Measurements from ENCODE around the gene STYXL1.
"Not testable (repeated sequence)": the region's sequence is repeated elsewhere in the genome, so short reads cannot be mapped to it uniquely, and the experiment has no call there.

Gene STYXL1, protein sequence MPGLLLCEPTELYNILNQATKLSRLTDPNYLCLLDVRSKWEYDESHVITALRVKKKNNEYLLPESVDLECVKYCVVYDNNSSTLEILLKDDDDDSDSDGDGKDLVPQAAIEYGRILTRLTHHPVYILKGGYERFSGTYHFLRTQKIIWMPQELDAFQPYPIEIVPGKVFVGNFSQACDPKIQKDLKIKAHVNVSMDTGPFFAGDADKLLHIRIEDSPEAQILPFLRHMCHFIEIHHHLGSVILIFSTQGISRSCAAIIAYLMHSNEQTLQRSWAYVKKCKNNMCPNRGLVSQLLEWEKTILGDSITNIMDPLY

DNA sequence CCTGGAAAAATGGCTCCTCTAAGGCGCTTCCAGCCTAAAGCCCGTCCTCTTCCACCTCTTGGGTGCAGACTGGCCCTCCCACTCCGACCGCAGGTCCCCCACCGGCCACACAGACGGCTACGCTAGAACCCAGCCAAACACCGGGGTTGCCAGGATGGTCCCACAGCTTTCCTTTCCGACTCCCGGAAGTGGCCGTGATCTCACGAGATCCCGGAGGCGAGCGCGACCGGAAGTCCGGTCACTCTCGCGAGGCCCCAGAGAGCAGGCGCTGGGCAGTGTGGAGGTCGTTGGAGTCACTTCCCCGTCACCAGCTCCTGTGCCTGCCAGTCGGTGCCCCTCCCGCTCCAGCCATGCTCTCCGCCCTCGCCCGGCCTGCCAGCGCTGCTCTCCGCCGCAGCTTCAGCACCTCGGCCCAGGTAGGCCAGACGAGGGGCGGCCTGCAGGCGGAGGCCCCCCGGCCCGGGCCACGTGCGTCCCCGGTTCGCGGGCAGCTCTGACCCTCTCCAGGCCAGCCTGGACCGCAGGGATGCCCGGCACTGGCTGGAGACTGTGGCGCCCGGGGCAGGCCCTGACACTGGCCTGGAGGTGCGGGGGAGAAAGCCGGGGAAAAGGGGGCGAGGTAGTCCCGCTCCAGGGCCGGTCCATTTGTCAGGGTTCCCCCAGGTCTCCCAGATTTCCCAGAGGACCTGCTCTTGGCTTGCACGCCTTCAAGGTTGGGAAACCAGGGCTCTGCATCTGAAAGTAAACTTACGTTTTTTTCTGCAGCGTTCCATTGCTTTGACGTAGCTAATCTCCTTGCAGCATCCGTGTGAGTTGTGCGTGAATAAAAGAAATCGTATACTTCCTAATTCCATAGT is at the start of gene STYXL1, which contains the start of gene MDH2:
TSS of gene STYXL1 (minus strand) at position 190 of the 857 bp plus-strand sequence. CDS start 17,477 bp downstream, outside the sequence.
TSS of gene MDH2 (plus strand) at position 296 of the 857 bp plus-strand sequence. CDS start at position 351, 55 bp downstream.
- DNase-seq (ENCODE audit: low read depth in 2 of 2), result peak; percentile 79 to 85

DNA sequence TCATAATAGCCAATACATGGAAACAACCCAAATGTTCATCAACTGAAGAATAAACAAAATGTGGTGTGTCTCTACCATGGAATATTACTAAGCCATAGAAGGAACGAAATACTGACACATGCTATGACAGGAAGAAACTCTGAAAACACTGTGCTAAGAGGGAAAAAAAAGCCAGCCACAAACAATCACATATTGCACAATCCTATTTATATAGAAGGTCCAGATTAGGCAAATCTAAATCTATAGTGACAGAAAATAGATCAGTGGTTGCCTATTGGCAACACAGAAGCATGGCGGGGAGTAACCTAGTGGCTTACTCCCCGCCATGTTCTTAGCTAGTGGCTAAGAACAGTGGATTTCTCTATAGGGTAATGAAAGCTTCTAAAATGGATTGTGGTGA is 48.1 kb upstream of the STYXL1 start:
- DNase-seq (ENCODE audit: low read depth in 2 of 2), result no peak

DNA sequence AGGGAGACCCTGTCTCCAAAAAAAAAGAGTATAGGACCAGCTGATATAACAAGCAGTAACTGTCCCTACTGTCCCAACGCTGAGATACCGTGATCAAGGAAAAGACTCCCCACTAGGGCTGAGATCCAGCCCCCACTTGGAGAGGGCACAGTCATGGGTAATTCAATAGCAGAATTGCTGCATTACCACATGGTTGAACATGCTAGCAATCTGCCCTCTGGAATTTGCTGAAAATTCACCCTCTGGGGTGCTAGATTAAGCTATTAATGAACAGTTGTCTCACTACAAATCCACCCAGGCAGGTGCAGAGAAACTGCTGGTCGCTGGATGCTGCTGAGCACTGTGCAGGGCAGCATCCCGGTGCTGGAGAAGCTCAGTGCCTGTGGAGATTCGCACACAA is 46.5 kb upstream of the STYXL1 start:
- DNase-seq (ENCODE audit: low read depth in 2 of 2), result not testable (repeated sequence)

DNA sequence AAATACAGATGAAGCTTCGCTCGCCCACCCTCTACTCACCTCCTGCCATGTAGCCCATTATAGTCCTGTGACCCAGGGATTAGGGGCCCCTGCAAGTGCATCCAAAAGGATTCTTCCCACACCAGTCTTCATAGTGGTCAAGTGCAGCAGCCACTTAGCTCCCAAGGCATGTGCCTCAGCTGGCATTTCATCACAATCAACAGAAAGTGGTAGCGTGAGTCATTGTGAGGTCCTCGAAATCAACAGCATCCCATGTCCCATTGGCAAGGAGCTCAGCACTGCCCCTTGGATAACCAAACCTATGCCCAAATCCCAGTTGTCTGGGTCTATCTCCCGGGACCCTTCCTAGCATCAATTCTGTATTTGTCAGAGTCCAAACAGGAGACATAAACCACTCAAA is 45.7 kb upstream of the STYXL1 start:
- DNase-seq (ENCODE audit: low read depth in 2 of 2), result not testable (repeated sequence)

DNA sequence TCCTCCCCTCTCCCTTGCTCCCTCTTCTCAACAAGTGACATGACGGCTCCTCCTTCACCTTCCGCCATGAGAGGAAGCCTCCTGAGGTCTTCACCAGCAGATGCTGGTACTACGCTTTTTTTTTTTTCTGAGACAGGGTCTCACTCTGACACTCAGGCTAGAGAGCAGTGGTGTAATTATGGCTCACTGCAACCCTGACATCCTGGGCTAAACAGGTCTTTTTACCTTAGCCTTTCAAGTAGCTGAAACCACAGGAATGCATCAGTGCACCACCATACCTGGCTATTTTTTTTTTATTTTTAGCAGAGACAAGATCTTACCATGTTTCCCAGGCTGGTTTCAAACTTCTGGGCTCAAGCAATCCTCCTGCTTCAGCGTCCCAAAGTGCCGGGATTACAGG is 43.7 kb upstream of the STYXL1 start:
- DNase-seq (ENCODE audit: low read depth in 2 of 2), result no peak

DNA sequence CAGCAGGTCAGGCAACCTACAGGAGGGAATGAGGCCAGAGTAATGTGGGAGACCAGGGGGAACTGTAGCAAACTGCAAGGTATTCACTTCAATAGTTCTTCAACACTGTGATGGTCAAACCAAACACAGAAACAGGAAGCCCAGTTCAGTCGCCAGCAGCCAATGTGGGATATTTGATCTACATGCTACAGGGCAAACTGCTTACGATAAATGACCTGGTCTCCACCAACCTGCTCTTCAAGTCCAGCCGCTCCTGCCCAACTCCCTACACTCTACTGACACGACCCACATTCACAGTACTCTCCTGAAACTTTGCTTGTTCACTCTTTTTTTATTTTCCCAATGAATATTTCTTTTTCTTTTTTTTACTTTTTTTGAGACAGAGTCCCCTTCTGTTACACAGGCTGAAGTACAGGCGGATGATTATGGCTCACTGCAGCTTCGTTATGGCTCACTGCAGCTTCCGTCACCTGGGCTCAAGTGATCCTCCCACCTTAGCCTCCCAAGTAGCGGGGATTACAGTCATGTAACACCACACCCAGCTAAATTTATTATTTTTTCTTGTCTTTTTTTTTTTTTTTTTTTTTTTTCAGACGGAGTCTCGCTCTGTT is 42.2 kb upstream of the STYXL1 start:
- no peak for DNase-seq (ENCODE audit: low read depth in 2 of 2)

DNA sequence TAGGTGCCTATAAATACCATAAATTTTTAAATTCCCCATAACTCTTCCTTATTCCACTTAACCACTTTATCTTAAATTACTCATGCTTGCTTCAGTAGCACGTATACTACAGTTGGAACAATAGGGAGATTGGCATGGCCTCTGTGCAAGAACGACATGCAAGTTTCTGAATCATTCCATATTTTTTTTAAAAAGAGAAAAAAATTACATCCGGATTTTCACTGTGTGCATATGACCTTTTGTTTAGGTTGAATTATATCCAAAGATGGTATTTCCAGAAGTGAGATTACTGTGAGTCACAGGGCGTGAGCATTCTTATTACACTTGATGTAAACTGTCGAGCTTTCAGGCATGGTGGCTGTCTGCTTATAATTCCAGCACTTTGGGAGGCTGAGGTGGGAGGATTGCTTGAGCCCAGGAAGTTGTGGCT is 39.6 kb upstream of the STYXL1 start:
- DNase-seq (ENCODE audit: low read depth in 2 of 2), result not testable (repeated sequence)

DNA sequence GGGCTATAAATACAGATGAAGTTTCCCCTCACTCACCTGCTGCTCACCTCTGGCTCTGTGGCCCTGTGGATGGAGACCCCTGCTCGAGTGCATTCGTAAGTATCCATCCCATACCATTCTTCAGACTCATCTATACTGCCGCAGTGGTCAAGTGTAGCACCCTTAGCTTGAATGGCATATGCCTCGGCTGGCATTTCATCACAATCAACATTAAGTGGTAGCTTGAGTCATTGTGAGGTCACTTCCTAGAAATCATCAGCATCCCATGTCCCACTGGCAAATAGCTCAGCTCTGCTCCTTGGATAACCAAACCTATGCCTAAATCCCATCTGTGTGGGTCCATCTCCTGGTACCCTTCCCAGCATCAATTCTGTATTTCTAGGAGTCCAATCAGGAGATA is 38.3 kb upstream of the STYXL1 start:
- no peak for DNase-seq (ENCODE audit: low read depth in 2 of 2)

DNA sequence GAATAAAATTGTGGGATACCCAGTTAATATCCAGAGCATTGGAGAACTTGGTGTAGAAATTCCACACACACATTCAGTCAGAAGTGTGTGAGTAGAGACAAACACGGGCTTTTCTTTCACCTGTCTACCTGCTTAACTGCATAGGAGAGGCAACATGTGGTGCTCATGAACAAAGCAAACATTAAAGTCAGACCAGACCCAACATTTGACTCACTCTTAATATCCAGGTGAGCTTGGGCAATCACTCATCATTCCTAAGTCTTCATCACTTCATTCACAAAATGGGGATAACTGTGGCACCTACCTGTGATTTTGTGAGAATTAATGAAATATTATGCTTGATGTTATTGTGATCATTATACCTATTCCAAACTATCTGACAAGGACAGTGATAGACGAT is 36.3 kb upstream of the STYXL1 start:
- not testable (repeated sequence) for DNase-seq (ENCODE audit: low read depth in 2 of 2)

DNA sequence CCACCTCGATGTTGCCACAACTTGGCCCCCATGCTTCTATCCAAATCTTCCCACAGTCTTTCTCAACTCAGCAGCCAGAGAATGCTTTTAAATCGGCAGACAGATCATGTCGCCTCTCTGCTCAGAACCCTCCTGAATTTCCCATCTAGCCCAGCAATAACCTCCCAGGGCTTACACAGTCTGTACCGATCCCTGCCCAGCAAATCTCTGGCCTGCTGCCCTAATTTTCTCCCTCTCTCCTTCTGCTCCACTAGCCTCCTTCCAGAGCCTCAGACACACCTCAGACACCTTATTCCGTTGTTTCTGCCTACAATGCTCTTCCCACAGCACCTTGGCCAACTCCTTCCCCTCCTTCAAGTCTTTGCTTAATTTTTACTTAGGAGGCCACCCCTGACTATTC is 32.4 kb upstream of the STYXL1 start:
- no peak for DNase-seq (ENCODE audit: low read depth in 2 of 2)

DNA sequence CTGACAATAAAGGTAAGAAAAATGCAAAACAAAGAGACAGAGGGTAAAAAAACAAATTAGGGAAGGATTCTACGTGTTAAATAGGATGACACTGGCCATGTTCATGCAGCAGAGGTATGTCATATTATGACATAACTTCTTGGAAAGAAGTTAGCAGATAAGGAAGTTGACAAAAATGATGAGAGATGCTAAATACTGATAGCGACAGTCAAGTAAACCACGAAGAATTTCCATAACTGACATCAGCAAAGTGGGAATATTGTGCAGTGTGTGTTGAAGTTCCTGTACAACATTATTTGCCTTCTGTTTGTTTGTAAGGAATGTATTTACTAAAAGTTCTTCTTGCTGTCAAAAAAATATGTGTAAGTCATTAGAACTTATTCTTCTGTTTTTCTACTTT is 29.6 kb upstream of the STYXL1 start:
- no peak for DNase-seq (ENCODE audit: low read depth in 2 of 2)

DNA sequence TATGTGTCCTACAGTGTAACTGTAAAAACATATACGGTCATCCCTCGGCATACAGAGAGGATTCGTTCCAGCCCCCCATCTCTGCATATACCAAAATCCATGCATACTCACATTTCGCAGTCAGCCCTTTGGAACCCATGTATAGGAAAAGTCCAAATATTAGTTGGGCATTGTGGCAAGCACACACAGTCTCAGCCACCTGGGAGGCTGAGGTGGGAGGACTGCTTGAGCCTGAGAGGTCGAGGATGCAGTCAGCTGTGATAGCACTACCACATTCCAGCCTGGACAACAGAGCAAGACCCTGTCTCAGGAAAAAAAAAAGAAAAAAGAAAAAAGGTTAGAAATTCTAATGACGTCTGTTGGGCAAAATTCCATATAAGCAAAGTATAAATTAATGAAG is 29.2 kb upstream of the STYXL1 start:
- DNase-seq (ENCODE audit: low read depth in 2 of 2), result no peak

DNA sequence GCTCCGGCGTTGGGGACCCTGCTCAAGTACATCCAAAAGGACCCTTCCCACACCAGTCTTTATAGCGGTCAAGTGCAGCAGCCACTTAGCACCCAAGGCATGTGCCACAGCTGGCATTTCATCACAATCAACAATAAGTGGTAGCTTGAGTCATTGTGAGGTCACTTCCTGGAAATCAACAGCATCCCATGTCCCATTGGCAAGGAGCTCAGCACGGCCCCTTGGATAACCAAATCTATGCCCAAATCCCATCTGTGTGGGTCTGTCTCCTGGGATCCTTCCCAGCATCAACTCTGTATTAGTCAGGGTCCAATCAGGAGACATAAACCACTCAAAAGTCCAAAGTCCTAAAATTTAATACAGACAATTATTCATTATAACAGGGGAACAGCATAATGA is 27.2 kb upstream of the STYXL1 start:
- no peak for DNase-seq (ENCODE audit: low read depth in 2 of 2)

DNA sequence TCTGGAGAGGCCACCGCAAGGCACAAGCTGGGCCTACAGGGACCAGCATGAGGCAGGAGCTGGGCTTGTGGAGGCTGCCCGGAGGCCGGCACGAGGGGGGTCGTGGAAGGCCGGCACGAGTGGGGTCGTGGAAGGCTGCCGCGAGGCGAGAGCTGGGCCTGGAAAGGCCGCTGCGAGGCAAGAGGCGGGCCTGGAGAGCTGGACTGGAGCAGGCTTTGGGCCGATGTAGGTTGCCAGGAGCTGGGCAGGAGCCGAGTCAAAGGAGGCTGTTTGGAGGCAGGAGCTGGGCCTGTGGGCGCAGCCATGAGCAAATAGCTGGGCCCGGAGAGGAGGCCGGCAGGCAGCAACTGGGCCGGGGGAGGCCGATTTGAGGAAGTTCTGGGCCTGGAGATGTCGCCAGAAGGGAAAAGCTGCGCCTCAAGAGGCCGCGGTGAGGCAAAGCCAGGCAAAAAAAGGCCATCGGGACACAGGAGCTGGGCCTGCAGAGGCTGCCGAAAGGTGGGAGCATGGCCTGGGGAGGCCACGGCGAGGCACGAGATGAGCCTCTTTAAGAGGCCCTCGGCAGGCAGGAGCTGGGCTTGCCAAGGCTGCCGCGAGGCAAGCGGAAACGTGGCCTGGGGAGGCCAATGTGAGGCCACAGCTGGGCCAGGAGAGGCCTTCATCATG is 26.6 kb upstream of the STYXL1 start:
- DNase-seq (ENCODE audit: low read depth in 2 of 2), result no peak

DNA sequence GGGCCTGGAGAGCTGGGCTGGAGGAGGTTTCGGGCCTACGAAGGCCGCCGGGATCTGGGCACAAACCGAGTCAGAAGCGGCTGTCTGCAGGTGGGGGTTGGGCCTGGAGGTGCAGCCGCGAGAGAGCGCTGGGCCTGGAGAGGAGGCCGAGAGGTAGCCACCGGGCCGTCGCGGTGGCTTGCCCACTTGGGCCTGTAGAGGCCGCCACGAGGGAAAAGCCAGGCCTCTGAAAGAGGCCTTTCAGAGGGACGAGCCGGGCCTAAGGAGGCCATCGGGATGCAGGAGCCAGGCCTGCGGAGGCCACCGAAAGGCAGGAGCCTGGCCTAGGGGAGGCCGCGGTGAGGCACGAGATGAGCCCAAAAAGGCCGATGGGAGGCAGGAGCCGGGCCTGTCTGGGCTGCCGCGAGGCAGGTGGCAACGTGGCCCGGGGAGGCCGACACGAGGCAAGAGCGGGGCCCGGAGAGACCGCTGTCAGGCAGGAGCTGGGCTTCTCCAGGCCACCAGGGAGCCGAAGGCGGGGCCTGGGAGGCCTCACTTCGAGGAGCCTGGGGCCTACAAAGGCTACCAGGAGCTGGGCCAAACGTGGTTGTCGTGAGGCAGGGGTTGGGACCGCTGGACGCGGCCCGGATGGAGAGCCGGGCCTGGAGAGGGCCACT is 25.7 kb upstream of the STYXL1 start:
- DNase-seq (ENCODE audit: low read depth in 2 of 2), result no peak

DNA sequence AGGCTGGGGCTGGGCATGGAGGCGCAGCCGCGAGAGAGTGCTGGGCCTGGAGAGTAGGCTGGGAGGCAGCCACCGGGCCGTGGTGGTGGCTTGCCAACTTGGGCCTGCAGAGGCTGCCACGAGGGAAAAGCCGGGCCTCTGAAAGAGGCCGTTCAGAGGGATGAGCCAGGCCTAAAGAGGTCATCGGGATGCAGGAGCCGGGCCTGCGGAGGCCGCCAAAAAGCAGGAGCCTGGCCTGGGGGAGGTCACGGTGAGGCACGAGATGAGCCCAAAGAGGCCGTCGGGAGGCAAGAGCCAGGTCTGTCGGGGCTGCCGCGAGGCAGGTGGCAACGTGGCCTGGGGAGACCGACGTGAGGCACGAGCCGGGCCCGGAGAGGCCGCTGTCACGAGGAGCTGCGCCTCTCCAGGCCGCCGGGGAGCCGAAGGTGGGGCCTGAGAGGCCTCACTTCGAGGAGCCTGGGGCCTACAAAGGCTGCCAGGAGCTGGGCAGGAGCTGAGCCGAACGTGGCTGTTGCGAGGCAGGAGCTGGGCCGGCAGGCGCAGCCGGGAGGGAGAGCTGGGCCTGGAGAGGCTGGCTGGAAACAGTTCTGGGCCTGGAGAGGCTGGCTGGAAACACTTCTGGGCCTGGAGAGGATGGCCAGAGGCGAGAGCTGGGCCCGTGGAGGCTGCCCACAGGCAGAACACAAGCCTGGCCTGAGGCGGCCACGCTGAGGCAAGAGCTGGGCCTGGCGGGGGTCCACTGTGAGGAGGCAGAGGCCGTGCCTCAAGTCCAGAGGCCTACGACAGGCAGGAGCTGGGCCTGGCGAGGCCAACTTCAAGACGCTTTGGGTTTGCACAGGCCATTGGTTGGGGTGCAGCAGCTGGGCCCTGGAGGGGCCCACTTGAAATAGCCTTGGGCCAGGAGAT is 24.7 kb upstream of the STYXL1 start:
- DNase-seq (ENCODE audit: low read depth in 2 of 2), result no peak

DNA sequence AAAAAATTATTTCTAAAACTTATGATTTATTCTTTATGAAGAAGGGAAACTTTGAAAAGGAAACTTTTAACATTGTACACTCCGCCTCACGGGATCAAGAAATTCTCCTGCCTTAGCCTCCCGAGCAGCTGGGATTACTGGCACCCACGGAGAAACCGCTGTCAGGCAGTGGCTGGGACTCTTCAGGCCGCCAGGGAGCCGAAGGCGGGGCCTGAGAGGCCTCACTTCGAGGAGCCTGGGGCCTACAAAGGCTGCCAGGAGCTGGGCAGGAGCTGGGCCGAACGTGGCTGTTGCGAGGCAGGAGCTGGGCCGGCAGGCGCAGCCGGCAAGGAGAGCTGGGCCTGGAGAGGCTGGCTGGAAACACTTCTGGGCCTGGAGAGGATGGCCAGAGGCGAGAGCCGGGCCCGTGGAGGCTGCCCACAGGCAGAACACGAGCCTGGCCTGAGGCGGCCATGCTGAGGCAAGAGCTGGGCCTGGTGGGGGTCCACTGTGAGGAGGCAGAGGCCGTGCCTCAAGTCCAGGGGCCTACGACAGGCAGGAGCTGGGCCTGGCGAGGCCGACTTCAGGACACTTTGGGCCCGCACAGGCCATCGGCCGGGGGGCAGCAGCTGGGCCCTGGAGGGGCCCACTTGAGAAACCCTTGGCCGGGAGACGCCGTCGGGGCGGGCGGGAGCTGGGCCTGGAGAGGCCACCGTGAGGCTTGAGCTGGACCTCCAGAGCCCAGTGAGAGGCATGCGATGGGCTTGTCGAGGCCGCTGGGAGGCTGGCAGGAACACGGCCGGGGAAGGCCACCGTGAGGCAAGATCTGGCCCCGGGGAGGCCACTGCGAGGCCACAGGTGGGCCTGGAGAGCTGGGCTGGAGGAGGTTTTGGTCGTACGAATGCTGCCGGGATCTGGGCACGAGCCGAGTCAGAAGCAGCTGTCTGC is 23.8 kb upstream of the STYXL1 start:
- DNase-seq (ENCODE audit: low read depth in 2 of 2), result no peak

DNA sequence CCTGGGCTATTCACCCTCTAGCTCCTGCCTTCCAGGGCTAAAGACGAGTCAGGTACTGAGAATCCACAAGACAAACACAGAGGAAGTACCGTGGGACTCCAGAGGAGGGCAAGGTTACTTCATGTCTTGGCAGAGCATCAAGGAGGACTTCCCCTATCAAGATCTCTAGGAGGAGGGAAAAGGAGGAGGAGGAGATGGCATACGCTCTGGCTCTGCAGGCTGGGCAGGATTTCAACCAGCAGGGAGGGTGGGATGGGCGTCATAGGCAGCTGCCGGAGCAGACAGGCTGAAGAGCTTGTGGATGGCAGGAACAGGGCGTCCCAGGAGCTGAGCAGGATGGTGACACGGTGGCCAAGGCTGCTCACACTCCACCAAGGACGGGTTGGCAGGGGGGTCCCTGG is 21.4 kb upstream of the STYXL1 start:
- no peak for DNase-seq (ENCODE audit: low read depth in 2 of 2)

Measured in stimulated activated CD8-positive, alpha-beta memory T cell treated with anti-CD3 and anti-CD28 coated beads, Interleukin-7, amount 100 ng/mL, for 4 hours (primary cell).